C4-2B (cell line): Measurements from ENCODE around the gene PSTK.

Experiments used
- ZFX ChIP-seq: fragments of 450-650 bp; IDR thresholded peaks from 2 replicates; pipeline ENCODE4 v1.6.1; 2017
- TF ChIP-seq, protein P1 (sequence below): fragments of 450-650 bp; conservative IDR thresholded peaks from 2 replicates; pipeline ENCODE4 v1.5.1; 2017; ENCODE audit warnings: mild to moderate bottlenecking

DNA sequence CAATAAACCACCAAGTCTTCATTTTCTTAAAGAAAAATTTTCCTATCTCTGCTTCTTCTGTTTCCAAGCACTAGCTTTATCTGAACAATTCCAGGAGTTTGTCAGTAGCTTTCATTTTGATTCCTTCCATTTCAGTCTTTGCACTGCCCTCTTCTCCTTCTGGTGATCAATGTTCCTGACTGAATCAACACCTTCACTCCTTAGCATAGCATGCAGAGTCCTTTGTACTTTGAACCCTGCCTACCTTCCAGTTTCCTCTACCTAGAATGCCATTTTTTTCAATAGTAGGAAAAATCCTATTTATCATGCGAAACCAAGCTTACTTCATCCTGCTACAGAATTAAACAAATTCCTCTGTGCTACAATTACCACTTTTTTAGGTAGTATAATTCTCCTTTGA is 24.3 kb upstream of the PSTK start:
- TF ChIP-seq, protein P1, sequence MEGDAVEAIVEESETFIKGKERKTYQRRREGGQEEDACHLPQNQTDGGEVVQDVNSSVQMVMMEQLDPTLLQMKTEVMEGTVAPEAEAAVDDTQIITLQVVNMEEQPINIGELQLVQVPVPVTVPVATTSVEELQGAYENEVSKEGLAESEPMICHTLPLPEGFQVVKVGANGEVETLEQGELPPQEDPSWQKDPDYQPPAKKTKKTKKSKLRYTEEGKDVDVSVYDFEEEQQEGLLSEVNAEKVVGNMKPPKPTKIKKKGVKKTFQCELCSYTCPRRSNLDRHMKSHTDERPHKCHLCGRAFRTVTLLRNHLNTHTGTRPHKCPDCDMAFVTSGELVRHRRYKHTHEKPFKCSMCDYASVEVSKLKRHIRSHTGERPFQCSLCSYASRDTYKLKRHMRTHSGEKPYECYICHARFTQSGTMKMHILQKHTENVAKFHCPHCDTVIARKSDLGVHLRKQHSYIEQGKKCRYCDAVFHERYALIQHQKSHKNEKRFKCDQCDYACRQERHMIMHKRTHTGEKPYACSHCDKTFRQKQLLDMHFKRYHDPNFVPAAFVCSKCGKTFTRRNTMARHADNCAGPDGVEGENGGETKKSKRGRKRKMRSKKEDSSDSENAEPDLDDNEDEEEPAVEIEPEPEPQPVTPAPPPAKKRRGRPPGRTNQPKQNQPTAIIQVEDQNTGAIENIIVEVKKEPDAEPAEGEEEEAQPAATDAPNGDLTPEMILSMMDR, result no peak
- TF ChIP-seq ZFX, result no peak
